OCI-LY7 (cell line): ENCODE results near the gene LRP5.

Experiments
- CTCF ChIP-seq: fragments of 200-600 bp; sonication (generic); conservative IDR thresholded peaks from 2 replicates; pipeline ENCODE4 v1.5.1; 2014; ENCODE audit warnings: mild to moderate bottlenecking, antibody characterized with exemption, low read length, moderate library complexity, mixed read lengths
- EZH2phosphoT487 ChIP-seq: fragments of 200-600 bp; sonication (generic); IDR thresholded peaks from 2 replicates; pipeline ENCODE4 v1.6.1; 2018; ENCODE audit warnings: low read depth, borderline replicate concordance, mild to moderate bottlenecking, mixed run types, antibody characterized with exemption, low read length, moderate library complexity, mixed read lengths

GRCh38 chr11:68403424-68403823 is 91.0 kb downstream of the LRP5 start:
- TF ChIP-seq CTCF (no peak), EZH2phosphoT487 (no peak)
